Suppressor macrophage treated with lipopolysaccharide for 1 hour (primary cell): ENCODE data around the gene HSPA6.
A peak's percentile ranks its signal among the peaks of the same experiment; 100 is the strongest.

Source experiments
- DNase-seq, 3 donors: peaks; one replicate each; pipeline ENCODE4 v3.0.0-alpha.2; 2020 to 2022

Gene HSPA6

DNA sequence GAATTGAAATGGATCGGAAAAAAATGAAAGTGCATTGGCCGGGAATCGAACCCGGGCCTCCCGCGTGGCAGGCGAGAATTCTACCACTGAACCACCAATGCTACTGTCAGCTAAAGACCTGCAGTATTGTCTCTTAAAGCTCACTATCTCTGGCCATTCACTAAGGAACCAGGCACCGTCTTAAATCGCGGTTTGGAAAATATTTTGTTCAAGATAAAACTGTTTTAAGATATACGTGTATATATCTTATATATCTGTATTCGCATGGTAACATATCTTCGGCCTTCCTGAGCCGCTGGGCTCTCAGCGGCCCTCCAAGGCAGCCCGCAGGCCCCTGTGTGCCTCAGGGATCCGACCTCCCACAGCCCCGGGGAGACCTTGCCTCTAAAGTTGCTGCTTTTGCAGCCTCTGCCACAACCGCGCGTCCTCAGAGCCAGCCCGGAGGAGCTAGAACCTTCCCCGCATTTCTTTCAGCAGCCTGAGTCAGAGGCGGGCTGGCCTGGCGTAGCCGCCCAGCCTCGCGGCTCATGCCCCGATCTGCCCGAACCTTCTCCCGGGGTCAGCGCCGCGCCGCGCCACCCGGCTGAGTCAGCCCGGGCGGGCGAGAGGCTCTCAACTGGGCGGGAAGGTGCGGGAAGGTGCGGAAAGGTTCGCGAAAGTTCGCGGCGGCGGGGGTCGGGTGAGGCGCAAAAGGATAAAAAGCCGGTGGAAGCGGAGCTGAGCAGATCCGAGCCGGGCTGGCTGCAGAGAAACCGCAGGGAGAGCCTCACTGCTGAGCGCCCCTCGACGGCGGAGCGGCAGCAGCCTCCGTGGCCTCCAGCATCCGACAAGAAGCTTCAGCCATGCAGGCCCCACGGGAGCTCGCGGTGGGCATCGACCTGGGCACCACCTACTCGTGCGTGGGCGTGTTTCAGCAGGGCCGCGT is at the start of gene HSPA6:
HSPA6 (plus strand) TSS at position 724 of the 925 bp plus-strand sequence; CDS start at position 843, 119 bp downstream.
- DNase-seq: peak; percentile 75 to 85 (median 84)

DNA sequence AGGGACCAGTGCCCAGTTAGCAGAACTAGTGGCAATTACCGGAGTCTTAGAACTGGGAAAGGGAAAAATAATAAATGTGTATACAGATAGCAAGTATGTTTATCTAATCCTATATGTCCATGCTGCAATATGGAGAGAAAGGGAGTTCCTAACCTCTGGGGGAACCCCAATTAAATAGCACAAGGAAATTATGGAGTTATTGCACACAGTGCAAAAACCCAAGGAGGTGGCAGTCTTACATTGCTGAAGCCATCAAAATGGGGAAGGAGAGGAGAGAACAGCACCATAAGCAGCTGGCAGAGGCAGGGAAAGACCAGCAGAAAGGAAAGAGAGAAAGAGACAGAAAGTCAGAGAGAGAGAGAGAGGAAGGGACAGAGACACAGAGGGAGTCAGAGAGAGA is 46.6 kb upstream of the HSPA6 start:
- peak; percentile 50 to 65 (median 53) for DNase-seq

DNA sequence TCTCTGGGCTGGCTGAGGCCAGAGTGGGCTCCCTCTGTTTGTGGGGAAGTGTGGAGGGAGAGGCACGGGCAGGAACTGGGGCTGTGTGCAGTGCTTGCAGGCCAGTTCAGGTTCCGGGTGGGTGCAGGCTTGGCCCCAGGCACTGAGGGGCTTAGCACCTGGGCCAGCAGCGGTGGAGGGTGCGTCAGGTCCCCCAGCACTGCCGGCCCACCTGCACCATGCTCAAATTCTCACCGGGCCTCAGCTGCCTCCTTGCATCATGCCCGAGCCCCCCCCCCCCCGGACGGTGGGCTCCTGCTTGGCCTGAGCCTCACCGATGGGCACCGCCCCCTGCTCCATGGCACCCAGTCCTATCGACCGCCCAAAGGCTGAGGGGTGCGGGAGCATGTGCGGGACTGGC is 45.4 kb upstream of the HSPA6 start:
- no peak for DNase-seq

DNA sequence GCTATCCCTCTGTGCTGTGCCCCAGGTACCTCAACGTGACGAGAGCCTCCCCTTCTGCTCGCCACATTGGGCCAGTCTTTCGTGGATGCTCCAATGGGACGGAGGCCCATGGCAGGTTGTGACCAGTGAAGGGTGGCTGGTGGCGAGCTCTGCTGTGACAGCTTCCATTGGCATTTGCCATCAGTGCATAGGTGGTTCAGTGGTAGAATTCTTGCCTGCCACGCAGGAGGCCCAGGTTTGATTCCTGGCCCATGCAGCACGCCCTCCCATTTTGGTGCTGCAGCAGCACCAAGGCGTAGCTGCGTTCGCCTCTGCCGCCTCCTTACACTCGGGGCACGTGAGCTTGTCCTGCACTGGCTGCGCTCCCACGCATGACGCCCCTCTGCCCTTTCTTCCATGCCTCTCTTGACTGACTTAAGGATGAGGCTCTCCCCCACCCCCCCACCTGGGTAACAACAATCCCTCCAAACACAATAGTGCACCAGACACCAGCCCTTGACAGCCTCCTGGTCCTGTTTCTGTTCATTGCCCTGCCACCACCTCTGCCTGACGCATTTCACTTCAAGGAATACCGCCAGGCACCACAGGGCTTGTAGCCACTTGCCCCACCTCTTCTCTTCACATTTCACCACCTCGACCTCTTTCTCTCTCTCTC is 43.8 kb upstream of the HSPA6 start:
- no peak for DNase-seq

DNA sequence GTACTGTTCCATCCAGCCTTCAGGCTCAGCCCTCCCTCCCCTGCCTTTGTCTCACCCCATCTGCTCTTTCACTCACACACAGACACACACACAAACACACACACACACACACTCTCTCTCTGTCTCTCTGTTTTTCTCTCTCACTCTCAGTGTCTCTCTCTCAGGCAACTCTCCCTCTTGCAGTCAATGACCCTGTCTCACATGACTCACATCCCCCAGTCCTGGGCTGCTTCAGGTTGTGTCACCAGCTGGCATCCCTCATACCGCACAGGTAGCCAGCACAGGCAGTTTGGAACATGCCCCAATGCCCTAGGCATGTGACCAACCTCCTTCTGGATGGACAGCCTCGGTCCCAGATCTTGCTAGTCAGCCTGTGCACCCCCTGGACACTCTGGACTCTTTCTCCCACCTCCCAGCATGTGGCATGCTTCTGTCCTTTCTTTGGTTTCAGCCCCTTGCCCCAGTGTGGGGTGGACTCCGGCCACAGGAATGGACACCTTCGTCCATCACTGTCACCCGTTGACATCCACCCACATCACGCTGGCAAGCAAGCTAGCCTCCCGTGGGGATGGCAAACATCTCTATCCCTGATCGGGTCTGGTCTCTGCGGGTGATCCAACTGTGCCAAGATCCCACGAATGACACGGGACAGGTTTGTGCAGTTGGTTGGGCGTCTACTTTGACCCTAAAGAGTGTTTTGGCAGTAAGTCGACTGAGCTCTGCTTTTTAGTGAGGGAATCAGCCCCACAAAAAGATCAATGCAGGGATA is 42.5 kb upstream of the HSPA6 start:
- no peak for DNase-seq

DNA sequence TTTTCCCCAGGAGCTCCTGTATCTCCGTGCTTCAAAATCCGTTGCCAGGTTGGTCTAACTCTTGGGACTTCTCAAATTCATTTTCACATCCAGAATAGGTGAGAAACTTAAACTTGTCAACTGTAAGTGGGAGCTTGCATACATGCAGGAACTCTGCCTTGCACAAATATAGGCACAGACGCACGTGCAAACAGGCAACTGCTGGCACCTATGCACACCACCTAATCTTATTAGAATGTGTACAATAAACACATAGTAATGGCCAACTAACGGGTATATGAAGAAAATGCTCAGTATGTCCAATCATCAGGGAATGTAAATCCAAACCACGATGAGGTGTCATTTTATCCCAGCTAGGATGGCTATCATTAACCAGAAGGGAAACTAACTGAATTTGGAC is 41.7 kb upstream of the HSPA6 start:
- DNase-seq: no peak

DNA sequence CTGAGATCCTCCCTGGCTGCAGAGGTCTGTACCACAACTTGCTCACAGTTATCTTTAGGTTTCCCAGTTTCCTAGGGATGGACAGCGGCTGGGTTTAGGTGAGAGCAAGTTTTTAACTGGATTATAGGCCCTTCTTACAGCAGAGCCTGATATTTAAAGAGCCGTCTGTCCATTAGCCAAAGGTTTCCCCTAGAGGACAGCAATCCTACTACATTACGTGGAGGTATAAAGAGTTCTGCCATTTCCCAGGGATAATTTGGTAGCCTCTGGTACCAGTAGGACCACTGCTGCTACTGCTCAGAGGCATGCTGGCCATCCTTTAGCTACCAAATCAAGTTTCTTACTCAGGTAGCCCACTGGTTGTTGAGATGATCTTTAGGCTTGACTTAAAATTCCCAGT is 41.0 kb upstream of the HSPA6 start:
- no peak for DNase-seq

DNA sequence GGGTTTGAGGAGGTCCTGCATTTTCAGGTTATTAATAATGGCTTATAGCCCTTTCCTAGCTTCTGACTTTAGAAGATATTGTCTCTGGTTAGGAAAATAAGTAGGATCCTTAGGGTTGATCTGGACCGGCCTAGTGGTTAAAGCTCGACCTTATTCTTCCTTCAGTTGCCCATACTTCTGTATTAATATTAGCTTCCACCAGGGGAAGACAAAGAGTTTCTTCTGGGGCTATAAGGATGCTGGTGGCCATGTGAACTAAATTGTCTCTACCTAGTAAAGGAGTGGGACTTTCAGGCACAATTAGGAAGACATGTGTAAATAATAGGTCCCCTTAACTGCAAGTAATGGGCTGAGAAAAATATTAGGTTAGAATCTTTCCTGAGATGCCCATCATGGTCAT is 39.7 kb upstream of the HSPA6 start:
- DNase-seq: peak; percentile 53 to 71 (median 67)

DNA sequence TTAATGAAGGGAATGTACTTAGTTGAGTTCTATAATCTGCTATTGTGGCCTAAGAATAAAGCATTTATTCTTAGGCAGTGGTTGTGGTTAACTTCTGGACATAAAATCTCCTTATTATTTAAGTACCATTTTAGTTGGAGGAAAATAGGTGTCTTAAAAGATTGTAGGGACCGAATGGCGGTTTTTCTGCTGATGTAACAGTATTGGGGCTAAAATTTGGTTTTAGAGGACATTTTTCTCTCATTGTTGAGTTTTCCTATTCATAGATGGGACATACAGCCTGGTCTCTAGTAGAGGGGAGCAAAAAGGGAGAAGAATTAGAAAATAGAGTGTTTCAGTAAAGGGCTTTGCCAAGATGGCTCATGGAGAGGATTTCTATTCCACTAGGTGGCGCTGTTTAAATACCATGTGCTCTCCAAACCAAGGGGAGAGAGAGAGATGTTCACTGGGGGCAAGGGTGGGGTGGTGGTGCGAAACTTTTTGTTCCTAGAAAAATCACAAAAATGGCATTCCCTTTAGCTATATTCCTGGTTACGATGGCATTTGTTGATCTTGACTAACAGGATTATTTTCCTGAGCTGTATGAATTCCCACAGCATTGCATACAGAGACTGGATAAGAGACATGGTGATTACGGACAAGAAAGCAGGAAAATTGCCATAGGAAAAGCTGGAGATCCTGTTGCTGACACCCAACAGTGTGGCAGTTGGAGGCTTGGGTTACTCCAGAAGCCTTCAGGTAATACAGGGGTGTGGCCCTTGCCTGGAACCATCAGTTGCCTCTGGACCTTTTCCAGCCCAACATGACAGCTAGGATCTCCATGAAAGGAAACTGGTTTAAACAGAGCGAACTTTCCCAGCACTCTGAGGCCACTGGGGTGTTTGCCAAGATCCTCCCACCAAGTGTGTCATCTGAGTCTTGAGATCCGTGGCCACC is 37.3 kb upstream of the HSPA6 start:
- DNase-seq: peak; percentile 82 to 92 (median 86)

DNA sequence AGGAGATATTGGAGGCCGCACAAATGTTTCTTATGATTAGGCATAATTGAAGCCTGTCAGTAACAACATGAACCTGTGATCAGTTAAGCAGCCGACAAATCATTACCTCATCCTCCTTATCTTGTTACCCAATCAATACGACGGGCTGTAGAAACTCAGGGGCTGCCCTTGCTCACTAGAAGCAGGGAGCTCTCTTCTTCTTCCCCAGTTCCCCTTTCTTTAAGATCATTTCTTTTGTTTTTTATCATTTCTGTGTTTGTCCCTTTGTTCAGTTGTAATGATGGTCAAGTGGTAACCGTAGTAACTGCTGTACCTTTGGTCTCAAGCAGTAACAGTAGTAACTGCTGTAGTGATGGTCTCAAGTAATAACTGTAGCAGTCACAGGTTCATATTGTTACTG is 32.9 kb upstream of the HSPA6 start:
- DNase-seq: peak; percentile 53 to 64 (median 62)

DNA sequence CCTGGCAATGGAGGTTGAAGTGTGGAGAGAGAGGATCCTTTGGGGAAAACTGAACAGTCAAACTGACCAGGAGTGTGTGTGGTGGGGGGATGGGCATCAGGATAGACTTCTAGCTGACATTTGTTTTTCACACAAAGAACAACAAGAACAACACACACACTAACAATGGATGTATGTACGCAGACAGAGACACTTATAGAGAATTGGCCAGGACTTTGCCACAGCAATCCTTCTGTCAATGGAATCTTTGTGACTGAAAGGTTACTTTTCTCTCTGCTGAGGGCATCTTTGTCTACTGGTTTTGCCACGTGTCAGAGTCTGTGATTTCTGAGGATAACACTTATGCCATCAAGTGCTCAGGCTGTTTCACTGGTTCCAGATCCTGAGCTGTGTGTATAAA is 31.5 kb upstream of the HSPA6 start:
- no peak for DNase-seq

DNA sequence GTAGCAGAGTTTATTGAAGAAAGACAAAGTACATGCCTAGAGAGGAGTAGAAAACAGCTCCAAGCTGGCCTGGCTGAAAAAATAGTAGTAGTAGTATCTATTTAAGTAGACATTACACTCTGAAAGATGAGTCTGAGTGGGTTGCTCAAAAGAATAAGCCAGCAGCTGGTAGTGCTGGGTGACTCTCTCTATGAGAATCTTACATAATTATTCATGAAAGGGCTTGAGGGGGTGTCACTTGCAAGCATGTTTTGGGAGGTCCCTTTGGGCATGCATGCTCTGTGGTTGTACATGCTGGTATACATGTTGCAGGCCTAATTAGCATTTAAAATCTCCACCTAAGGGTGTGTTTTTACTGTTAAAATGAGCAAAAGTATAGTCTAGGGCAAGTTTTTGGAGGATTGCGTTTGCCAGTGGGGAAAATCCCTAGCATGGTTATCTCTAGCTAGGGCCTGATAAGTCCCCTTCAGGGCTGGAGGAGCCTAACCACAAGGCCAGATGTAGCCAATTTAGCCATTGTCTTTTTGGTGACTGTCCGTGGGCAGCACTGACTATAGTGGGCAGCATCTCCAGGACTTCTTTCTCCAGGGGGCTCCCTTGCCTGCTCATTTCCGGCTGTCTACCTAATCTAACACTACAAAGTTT is 30.1 kb upstream of the HSPA6 start:
- DNase-seq: no peak

DNA sequence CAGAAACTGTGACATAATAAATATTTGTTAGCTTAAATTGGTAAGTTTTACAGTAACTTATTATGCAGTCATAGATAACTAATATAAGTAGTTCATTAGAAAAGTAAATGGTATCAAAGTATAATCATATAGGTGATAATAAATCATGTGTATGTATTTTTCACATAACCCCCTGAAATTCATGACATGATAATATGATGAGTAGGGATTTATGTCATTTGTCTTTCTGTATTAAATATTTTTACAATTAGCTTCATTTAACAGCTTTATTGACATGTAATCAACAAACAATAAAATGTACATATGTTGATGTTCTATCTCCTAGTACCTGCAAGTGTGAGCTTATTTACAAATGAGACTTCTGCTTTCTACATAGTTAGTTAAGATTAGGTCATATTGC is 28.9 kb upstream of the HSPA6 start:
- no peak for DNase-seq

DNA sequence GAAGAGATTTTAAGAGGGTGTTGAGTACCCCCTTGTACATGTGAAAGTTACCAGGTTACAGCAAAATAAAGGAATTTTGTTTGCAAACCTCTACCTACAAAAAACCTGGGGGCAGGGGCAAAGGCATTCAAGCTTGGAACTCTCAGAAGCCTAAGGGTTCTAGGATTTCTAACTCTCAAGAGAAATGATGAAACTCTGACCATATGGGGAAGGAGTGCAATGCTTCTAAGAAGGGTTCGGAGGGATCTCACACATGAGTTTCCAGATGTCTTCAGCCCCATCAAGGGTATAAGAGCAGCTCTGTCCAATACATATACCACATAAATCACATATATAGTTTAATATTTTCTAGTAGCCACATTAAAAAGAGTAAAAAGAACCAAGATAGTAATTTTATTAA is 26.4 kb upstream of the HSPA6 start:
- peak in 2 of 3 donors; percentile 38 to 47 for DNase-seq

DNA sequence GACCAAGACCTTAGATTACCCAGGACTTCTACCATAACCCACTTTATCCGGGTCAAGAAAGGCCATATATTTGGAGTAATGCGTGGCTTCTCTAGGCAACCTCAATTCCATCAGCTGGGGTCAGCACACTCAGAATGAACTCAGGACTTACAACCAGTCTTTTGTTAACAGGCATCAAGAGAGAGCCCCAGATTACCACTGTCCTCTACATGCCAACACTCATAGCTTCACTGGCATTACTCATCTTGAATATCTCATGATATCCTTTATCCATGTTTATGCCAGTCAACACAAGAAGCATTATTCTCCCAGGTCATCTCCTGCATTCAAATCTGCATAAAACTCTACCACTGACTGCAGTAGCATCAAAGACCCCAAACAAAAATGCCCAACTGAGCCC is 25.7 kb upstream of the HSPA6 start:
- peak in 2 of 3 donors; percentile 62 to 72 for DNase-seq

DNA sequence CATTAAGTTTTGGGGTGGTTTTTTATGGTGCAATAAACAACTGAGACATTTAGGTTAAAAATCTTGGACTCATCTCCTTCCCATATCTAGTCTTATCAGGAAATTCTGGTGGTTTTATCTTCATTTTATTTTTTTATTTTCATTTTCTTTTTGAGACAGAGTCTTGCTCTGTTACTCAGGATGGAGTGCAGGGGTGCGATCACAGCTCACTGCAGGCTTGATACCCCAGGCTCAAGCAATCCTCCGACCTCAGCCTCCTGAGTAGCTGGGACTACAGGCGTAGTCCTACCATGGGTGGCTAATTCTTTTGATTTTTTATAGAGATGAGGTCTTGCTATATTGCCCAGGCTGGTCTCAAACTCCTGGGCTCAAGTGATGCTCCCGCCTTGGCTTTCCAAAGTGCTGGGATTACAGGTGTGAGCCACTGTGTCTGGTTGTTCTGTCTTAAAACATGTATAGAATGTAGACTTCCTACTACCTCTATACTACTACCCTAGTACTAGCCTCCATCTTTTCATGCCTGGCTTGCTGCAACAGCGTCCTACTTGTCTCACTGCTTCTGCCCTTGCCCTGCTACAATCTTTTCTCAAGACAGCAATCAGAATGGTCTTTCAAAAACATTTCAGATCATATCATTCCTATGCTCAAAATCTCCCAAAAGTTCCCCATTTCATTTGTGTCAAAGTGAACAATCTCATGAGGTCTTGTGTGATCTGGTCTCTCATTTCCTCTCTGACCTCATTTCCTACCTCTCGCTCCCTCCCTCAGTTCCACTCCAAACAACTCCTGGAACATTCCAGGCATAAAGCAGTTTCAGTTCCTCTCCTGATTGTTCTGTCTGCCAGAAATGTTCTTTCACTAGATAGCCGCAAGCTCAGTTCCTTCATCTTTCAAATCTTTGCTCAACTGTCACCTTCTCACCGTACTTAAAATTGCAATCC is 25.0 kb upstream of the HSPA6 start:
- DNase-seq: peak; percentile 85 to 96 (median 94)

DNA sequence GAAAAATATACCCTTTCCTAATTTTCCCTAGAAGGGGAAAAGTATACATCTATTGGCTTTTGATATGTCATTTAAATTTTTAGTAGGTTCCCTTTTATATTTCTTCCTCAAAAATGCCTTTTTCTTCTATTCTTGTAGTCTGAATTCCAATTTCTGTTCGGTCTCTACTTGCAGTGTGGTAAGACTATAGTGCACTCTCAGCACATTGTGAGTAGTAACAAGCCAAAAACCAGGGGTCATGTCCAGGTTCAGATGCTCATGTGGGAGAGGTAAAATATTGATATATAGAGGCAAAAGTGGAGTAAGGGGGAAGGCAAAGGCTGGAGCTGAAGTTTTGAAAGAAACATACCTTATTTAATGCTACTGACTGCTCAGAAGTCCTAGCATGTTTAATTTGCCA is 23.1 kb upstream of the HSPA6 start:
- DNase-seq: no peak

DNA sequence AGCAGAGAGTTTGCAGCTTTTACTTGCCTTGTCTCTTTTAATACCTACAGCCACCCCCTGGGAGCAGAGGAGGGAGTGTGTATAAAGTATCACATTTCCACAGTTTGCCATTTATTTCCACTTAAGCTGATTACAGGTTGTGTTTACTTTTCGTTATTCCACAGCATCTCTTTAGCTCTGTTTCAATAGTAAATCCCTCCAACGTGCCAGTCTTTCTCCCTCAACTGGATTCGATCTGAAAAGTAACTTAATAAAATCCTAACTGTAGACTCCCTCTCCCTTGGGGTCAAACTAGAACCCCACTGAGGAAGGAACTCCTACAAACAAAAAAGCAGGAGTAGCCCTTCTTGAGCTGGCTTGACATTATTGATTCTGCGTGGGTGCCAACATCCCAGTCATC is 22.2 kb upstream of the HSPA6 start:
- DNase-seq: no peak

DNA sequence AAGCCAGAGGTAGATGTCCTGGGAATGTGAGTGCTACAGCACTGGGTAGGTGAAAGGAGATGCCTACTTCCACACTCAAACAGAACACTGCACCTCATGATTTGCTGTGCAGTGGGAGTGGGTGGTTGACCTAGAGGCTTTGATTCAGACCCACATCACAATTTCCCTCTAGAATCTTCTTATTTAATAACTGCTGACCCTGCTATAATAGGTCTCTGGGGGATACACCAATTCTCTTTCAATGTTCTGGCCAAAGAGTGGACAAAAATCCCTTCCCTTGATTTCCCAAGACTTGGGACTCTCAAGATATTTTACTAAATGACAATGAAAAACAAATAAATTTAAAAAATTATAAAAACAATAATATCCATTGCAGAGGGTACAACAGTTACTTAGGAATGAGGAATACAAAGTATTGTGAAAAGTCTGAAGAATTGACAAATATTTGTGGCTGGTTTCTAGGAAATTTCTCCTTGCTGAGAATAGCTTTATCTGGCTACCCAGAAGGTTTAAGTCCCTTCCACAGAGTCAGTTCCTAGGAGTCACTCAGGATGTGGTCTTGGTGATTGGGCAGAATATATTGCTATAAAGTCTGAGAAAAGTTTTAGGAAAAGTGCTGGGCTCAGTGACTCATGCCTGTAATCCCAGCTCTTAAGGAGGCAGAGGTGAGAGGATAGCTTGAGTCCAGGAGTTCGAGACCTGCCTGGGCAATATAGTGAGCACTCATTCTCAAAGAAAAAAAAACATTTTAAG is 21.5 kb upstream of the HSPA6 start:
- peak in 2 of 3 donors; percentile 57 to 73 for DNase-seq

DNA sequence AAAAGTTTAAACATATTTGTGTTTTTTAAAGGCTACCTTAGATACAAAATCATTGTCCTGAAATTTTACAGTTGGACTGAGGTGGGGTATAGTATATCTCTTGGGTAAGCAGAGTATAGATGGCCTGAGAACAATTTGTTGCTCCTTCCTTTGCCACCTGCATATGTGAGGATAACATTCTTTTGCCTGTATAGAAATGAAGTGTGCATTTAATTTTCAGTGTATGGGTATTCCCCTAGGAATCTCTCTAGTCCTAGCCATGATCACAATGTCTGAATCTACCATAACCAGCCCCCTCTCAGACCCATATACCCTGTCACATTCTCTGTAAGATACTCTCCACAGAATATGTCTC is 21.0 kb upstream of the HSPA6 start:
- DNase-seq: no peak
